Activated T-helper 2 cell treated with anti-CD3 and anti-CD28 coated beads, Interferon-gamma antibody, Interleukin-2, Interleukin-4, amounts not matched to agents 10 μg/mL and 5 μg/mL and 100 μg/mL, durations not matched to agents 14 hours and 24 hours and 36 hours (primary cell): ENCODE measurements around the gene SIN3B. TPM values are rescaled to one million over a fixed set of nuclear protein-coding genes. Genes with fewer than 3 reads are reported as not detected.
A peak's percentile ranks its signal among the peaks of the same experiment; 100 is the strongest.

Experiments
- DNase-seq: peaks from one replicate; pipeline ENCODE4 v3.0.0; 2021; ENCODE audit warnings: low spot score
- H3K27ac Mint-ChIP-seq: one replicate; pipeline ENCODE4 v1.8.0; 2021; ENCODE audit warnings: mixed read lengths
- H3K27me3 Mint-ChIP-seq: one replicate; pipeline ENCODE4 v1.8.0; 2021; ENCODE audit warnings: low read depth, mixed read lengths
- H3K36me3 Mint-ChIP-seq: one replicate; pipeline ENCODE4 v1.8.0; 2021; ENCODE audit warnings: low read depth, mixed read lengths
- H3K4me1 Mint-ChIP-seq: one replicate; pipeline ENCODE4 v1.8.0; 2021; ENCODE audit warnings: low read depth, mixed read lengths
- H3K4me3 Mint-ChIP-seq: one replicate; pipeline ENCODE4 v1.8.0; 2021; ENCODE audit warnings: low read depth, mild to moderate bottlenecking, moderate library complexity, mixed read lengths
- H3K9me3 Mint-ChIP-seq: one replicate; pipeline ENCODE4 v1.8.0; 2021; ENCODE audit warnings: mixed read lengths
- intact Hi-C: fragments of 100-400 bp; cut with micrococcal nuclease; formaldehyde crosslinking; loops from one replicate; pipeline ENCODE4 v1.15.1; 2023
- total RNA-seq: library from RNA; stranded (reverse); gene quantifications from 2 replicates; pipeline ENCODE4 v1.2.3, GENCODE V29; 2022

SIN3B gene
- total RNA-seq, 1 donor from 2014 or later, result 40.5 TPM

DNA sequence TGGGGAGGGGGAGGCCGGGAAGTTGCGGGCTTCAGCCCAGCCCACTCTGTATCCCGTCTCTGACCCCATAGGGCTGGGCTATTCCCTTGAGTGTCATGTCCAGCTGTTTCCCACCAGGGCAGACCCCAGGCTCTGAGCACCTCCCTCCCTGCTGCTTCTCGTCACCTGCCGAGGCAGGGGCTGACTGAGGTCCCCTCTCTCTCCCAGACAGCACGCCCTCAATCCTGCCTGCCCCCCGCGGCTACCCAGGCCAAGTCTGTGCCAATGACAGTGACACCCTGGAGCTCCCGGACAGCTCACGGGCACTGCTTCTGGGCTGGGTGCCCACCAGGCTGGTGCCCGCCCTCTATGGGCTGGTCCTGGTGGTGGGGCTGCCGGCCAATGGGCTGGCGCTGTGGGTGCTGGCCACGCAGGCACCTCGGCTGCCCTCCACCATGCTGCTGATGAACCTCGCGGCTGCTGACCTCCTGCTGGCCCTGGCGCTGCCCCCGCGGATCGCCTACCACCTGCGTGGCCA lies 60.2 kb downstream of the SIN3B start:
- peaks cover 14% of the 10 kb centered on the region for H3K4me1 Mint-ChIP-seq
- intact Hi-C loops, result no loop called here
- H3K36me3 Mint-ChIP-seq, result no peaks in the 10 kb centered on the region
- no peak overlapping the region for H3K4me3 Mint-ChIP-seq
- H3K27me3 Mint-ChIP-seq, result peaks cover 2% of the 10 kb centered on the region
- DNase-seq, result no peak
- H3K9me3 Mint-ChIP-seq, result no peaks in the 10 kb centered on the region
- H3K27ac Mint-ChIP-seq, result no peak overlapping the region

GRCh38 chr19:16889883-16890460 lies 60.8 kb downstream of the SIN3B start:
- Mint-ChIP-seq H3K36me3 (no peaks in the 10 kb centered on the region), H3K27ac (no peak overlapping the region), H3K9me3 (no peaks in the 10 kb centered on the region), H3K4me3 (no peak overlapping the region), H3K4me1 (peaks cover 14% of the 10 kb centered on the region), H3K27me3 (peaks cover 6% of the 10 kb centered on the region)
- no peak for DNase-seq
- intact Hi-C loops, result no loop called here

GRCh38 chr19:16890461-16891184 lies 61.4 kb downstream of the SIN3B start:
- H3K4me1 Mint-ChIP-seq, result peaks cover 16% of the 10 kb centered on the region
- no peak overlapping the region for H3K4me3 Mint-ChIP-seq
- no peaks in the 10 kb centered on the region for H3K36me3 Mint-ChIP-seq
- no peak for DNase-seq
- no peaks in the 10 kb centered on the region for H3K9me3 Mint-ChIP-seq
- H3K27ac Mint-ChIP-seq, result no peak overlapping the region
- H3K27me3 Mint-ChIP-seq, result peaks cover 12% of the 10 kb centered on the region
- intact Hi-C loops, result no loop called here

DNA sequence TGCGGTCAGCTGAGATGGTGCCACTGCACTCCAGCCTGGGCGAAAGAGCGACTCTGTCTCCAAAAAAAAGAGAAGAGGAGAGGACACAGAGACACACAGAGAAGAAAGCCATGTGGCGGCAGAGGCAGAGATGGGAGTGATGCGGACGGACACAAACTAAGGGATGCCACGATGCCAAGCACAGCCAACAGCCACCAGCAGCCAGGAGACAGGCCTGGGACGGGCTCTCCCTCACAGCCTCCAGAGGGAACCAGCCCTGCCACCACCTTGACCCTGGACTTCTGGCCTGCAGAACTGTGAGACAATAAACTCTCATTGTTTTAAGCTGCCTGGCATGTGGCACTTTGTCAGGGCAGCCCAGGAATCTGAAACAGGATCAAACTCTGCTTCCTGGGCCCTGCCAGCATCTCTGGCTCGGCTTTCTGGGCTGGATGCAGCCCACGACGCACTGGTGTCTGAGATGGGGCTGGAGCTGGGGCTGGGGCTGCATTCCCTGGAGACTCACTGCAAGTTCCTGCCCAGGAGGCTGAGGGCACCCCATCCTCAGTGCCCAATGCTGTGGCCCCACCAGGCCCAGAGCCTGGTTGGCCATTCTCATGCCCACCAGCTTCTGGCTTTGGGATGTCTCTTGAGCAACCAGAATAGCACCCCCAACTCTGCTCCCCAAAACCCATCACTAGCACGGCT lies 62.6 kb downstream of the SIN3B start:
- Mint-ChIP-seq H3K9me3 (no peaks in the 10 kb centered on the region), H3K36me3 (no peaks in the 10 kb centered on the region), H3K27me3 (peaks cover 14% of the 10 kb centered on the region), H3K4me1 (peaks cover 16% of the 10 kb centered on the region), H3K27ac (no peak overlapping the region), H3K4me3 (no peak overlapping the region)
- intact Hi-C loops, result no loop called here
- DNase-seq, result no peak

DNA sequence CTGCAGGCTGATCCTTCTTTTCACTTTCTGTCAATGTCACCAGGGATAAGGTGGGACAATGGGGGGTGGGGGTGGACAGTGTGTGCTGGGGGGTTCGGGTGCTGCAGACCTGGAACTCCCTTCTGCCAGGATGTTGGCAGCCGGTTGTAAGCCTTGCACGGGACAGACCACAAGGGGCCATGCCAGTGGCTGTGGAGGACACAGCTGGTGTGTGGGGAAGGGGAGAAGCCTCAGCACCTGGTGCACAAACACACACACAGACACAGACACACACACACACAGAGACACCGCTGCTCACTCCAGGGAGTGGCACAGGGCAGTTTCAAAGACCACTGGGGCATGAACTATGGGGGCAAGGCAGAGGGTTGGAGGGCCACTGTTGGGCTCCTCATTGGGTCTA lies 63.2 kb downstream of the SIN3B start:
- H3K4me1 Mint-ChIP-seq, result peaks cover 16% of the 10 kb centered on the region
- H3K4me3 Mint-ChIP-seq, result no peak overlapping the region
- peaks cover 14% of the 10 kb centered on the region for H3K27me3 Mint-ChIP-seq
- no peaks in the 10 kb centered on the region for H3K9me3 Mint-ChIP-seq
- intact Hi-C loops, result no loop called here
- DNase-seq, result no peak
- no peaks in the 10 kb centered on the region for H3K36me3 Mint-ChIP-seq
- no peak overlapping the region for H3K27ac Mint-ChIP-seq

GRCh38 chr19:16892868-16893685 lies 63.9 kb downstream of the SIN3B start:
- no peak for DNase-seq
- Mint-ChIP-seq H3K9me3 (no peaks in the 10 kb centered on the region), H3K4me3 (no peak overlapping the region), H3K4me1 (peaks cover 16% of the 10 kb centered on the region), H3K36me3 (no peaks in the 10 kb centered on the region), H3K27me3 (peaks cover 15% of the 10 kb centered on the region), H3K27ac (no peak overlapping the region)
- intact Hi-C loops, result no loop called here

DNA sequence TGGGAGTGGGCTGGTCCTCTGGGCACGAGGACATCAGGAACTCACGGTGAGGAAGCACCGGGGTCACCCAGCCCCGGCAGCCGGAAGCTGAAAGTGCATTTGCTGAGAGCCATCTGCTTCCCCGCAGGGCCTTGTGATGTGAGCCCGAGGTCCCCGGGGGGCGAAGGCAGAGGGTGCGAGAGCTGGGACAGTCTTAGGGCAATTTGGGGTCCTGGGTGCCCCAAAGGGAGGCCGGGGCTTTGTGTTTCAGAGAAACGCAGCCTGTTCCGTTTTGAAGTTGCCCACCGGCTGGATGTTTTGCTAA lies 64.4 kb downstream of the SIN3B start:
- DNase-seq, result no peak
- intact Hi-C loops, result no loop called here

GRCh38 chr19:16894080-16894479 lies 64.9 kb downstream of the SIN3B start:
- no peak overlapping the region for H3K4me3 Mint-ChIP-seq
- no peak for DNase-seq
- no peaks in the 10 kb centered on the region for H3K9me3 Mint-ChIP-seq
- no peaks in the 10 kb centered on the region for H3K36me3 Mint-ChIP-seq
- intact Hi-C loops, result no loop called here
- no peak overlapping the region for H3K27ac Mint-ChIP-seq
- peaks cover 24% of the 10 kb centered on the region for H3K27me3 Mint-ChIP-seq
- peaks cover 21% of the 10 kb centered on the region for H3K4me1 Mint-ChIP-seq

More for the DNA sequence above, 64.4 kb downstream of the SIN3B start:
- no peak overlapping the region for H3K27ac Mint-ChIP-seq
- peaks cover 21% of the 10 kb centered on the region for H3K4me1 Mint-ChIP-seq
- no peak overlapping the region for H3K4me3 Mint-ChIP-seq
- no peaks in the 10 kb centered on the region for H3K36me3 Mint-ChIP-seq
- H3K9me3 Mint-ChIP-seq, result no peaks in the 10 kb centered on the region
- peaks cover 21% of the 10 kb centered on the region for H3K27me3 Mint-ChIP-seq

DNA sequence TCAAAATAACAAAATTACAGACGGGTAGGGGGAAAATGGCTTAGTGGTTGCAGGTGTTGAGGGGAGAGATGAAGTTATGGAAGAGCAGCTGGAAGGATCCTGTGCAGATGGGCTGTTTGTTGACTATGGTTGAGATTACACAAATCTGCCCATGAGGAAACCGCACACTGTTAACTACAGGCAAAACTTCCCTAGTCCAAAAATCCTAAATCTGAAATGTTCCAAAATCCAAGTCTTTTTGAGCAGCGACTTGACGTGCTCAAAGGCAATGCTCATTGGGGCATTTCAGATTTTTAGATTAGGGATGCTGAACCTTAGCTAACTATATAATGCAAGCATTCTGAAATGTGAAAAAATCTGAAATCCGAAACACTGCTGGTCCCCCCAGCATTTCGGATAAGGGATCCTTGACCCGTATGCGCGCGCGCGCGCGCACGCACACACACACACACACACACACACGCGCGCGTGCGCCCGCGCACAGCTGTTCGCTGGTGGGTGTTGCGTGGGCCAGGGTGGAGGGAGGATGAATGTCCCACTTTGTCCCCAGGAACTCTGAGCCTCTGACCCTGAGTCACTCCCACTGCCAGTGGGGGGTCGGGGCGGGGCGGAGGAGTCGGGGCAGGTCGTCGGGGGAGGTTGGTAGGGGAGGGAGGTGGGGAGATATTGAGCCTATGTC lies 66.4 kb downstream of the SIN3B start:
- intact Hi-C loops, result loop anchor here (5.0 kb wide), 1 partner anchor 68 kb away; the partner anchor contains the start of gene SIN3B
- Mint-ChIP-seq H3K27ac (no peak overlapping the region), H3K9me3 (no peaks in the 10 kb centered on the region), H3K4me3 (no peak overlapping the region), H3K4me1 (peaks cover 27% of the 10 kb centered on the region), H3K36me3 (no peaks in the 10 kb centered on the region), H3K27me3 (peaks cover 25% of the 10 kb centered on the region)
- DNase-seq, result no peak

GRCh38 chr19:16896146-16897028 lies 67.2 kb downstream of the SIN3B start:
- Mint-ChIP-seq H3K36me3 (no peaks in the 10 kb centered on the region), H3K27ac (no peak overlapping the region), H3K4me1 (peaks cover 25% of the 10 kb centered on the region), H3K27me3 (peaks cover 25% of the 10 kb centered on the region), H3K9me3 (no peaks in the 10 kb centered on the region), H3K4me3 (peak overlapping the region; percentile 61)
- intact Hi-C loops, result loop anchor here (5.0 kb wide), 1 partner anchor 69 kb away; the partner anchor contains the start of gene SIN3B
- DNase-seq, result no peak

GRCh38 chr19:16897029-16897855 lies 68.0 kb downstream of the SIN3B start:
- Mint-ChIP-seq H3K4me3 (peak overlapping the region; percentile 64), H3K36me3 (no peaks in the 10 kb centered on the region), H3K4me1 (peaks cover 25% of the 10 kb centered on the region), H3K9me3 (no peaks in the 10 kb centered on the region), H3K27ac (no peak overlapping the region), H3K27me3 (peaks cover 25% of the 10 kb centered on the region)
- DNase-seq, result peak; percentile 67
- intact Hi-C loops, result loop anchor here (5.0 kb wide), 1 partner anchor 70 kb away; the partner anchor contains the start of gene SIN3B
